GM23338 (cell line): ENCODE data around the gene TNFAIP8L2. TPM values are rescaled to one million over a fixed set of nuclear protein-coding genes. Genes with fewer than 3 reads are reported as not detected.
"Not testable (repeated sequence)": the region's sequence is repeated elsewhere in the genome, so short reads cannot be mapped to it uniquely, and the experiment has no call there.

ENCODE experiments used
- ATAC-seq: fragments of 200-7000 bp; cut with Tn5 transposase; 3 replicates; pipeline ENCODE4 v1.9.1; 2020
- DNase-seq: peaks from one replicate; pipeline ENCODE4 v3.0.0-alpha.2; 2015; ENCODE audit warnings: low spot score
- H2AFZ ChIP-seq: fragments of 200-600 bp; sonication (generic); 2 replicates; pipeline ENCODE4 v1.8.0; 2016; ENCODE audit warnings: antibody characterized with exemption, mild to moderate bottlenecking, moderate library complexity
- H3F3A ChIP-seq: fragments of 200-600 bp; sonication (generic); replicated peaks from 2 replicates; pipeline ENCODE4 v1.8.0; 2017; ENCODE audit warnings: antibody characterized with exemption, mixed run types, low read depth
- H3K27ac ChIP-seq: fragments of 200-600 bp; sonication (generic); 2 replicates; pipeline ENCODE4 v1.6.1; 2016; ENCODE audit warnings: low read depth
- H3K27me3 ChIP-seq: fragments of 200-600 bp; sonication (generic); 2 replicates; pipeline ENCODE4 v1.8.0; 2016; ENCODE audit warnings: mild to moderate bottlenecking, mixed run types, moderate library complexity; ENCODE audit not compliant: insufficient read depth
- H3K36me3 ChIP-seq: fragments of 200-600 bp; sonication (generic); 2 replicates; pipeline ENCODE4 v1.8.0; 2016; ENCODE audit warnings: mild to moderate bottlenecking; ENCODE audit not compliant: insufficient read depth
- H3K4me1 ChIP-seq: fragments of 200-600 bp; sonication (generic); 2 replicates; pipeline ENCODE4 v1.8.0; 2016; ENCODE audit warnings: mild to moderate bottlenecking, moderate library complexity; ENCODE audit not compliant: insufficient read depth
- H3K4me2 ChIP-seq: fragments of 200-600 bp; sonication (generic); 2 replicates; pipeline ENCODE4 v1.7.1; 2017; ENCODE audit warnings: mixed run types
- H3K4me3 ChIP-seq: fragments of 200-600 bp; sonication (generic); 2 replicates; pipeline ENCODE4 v1.6.1; 2016; ENCODE audit warnings: mixed run types
- H3K79me2 ChIP-seq: fragments of 200-600 bp; sonication (generic); replicated peaks from 2 replicates; pipeline ENCODE4 v1.8.0; 2017; ENCODE audit warnings: mild to moderate bottlenecking; ENCODE audit not compliant: insufficient read depth
- H3K9me2 ChIP-seq: fragments of 200-600 bp; sonication (generic); 2 replicates; pipeline ENCODE4 v1.8.0; 2017; ENCODE audit not compliant: insufficient read depth
- H4K20me1 ChIP-seq: fragments of 200-600 bp; sonication (generic); replicated peaks from 2 replicates; pipeline ENCODE4 v1.8.0; 2017; ENCODE audit warnings: mild to moderate bottlenecking; ENCODE audit not compliant: insufficient read depth
- H3K27ac Mint-ChIP-seq: 2 replicates; pipeline ENCODE4 v1.8.0; 2020; ENCODE audit warnings: inconsistent platforms, mild to moderate bottlenecking, moderate library complexity, mixed read lengths
- H3K27me3 Mint-ChIP-seq: 3 replicates; pipeline ENCODE4 v1.8.0; 2022; ENCODE audit warnings: low read depth, mild to moderate bottlenecking, moderate library complexity, mixed read lengths, inconsistent platforms; ENCODE audit not compliant: insufficient read depth, poor library complexity
- H3K36me3 Mint-ChIP-seq: 3 replicates; pipeline ENCODE4 v1.8.0; 2021; ENCODE audit warnings: low read depth, mild to moderate bottlenecking, inconsistent platforms, moderate library complexity, mixed read lengths
- H3K4me1 Mint-ChIP-seq: 3 replicates; pipeline ENCODE4 v1.8.0; 2020; ENCODE audit warnings: mild to moderate bottlenecking, inconsistent platforms, mixed read lengths
- H3K4me3 Mint-ChIP-seq: 3 replicates; pipeline ENCODE4 v1.8.0; 2021; ENCODE audit warnings: moderate library complexity, mild to moderate bottlenecking, inconsistent platforms, mixed read lengths
- H3K9me3 Mint-ChIP-seq: 3 replicates; pipeline ENCODE4 v1.8.0; 2020; ENCODE audit warnings: moderate library complexity, mild to moderate bottlenecking, inconsistent platforms, mixed read lengths
- EZH2phosphoT487 ChIP-seq: fragments of 200-600 bp; sonication (generic); IDR thresholded peaks from one replicate; pipeline ENCODE4 v1.8.1; 2018; ENCODE audit warnings: antibody characterized with exemption; ENCODE audit not compliant: unreplicated experiment
- NANOG ChIP-seq: IDR thresholded peaks from 2 replicates; pipeline ENCODE4 v1.6.1; 2016; ENCODE audit warnings: antibody characterized with exemption, borderline replicate concordance
- POLR2AphosphoS5 ChIP-seq: IDR thresholded peaks from 2 replicates; pipeline ENCODE4 v1.6.1; 2016; ENCODE audit warnings: antibody characterized with exemption, low read depth
- REST ChIP-seq: IDR thresholded peaks from one replicate; pipeline ENCODE4 v1.6.1; 2018; ENCODE audit warnings: antibody characterized with exemption; ENCODE audit not compliant: unreplicated experiment
- polyA plus RNA-seq: library from polyadenylated mRNA; unstranded; fragments of >200 nt; fragmentation: Nextera tagmentation; extraction: Ambion mirVana; gene quantifications from 2 replicates; pipeline ENCODE4 v1.2.1, GENCODE V29; 2016
- total RNA-seq: library from RNA; depleted of rRNA; stranded (reverse); fragments of >200 nt; shearing (Covaris generic); gene quantifications from 2 replicates; pipeline ENCODE4 v1.2.3, GENCODE V29; 2014

The TNFAIP8L2 gene
- total and polyA plus RNA-seq, 2 experiments from 2014 or later: 0.40 TPM; not detected in 1

GRCh38 chr1:151198254-151199127, 42.0 kb downstream of the TNFAIP8L2 start, which contains the start of gene PIP5K1A:
Gene PIP5K1A, plus strand, starts transcription at chr1:151198552. Its CDS starts 445 bp downstream, at chr1:151198997.
- Mint-ChIP-seq H3K36me3 (peaks cover 25% of the 10 kb centered on the region), H3K4me3 (peak within 1 kb of the TSS; percentile 96), H3K9me3 (no peaks in the 10 kb centered on the region), H3K4me1 (peaks cover 16% of the 10 kb centered on the region; the same call in 2 of the 3 replicates), H3K27ac (peak within 1 kb of the TSS; percentile 98), H3K27me3 (peaks cover 11% of the 10 kb centered on the region)
- Histone ChIP-seq H3K4me1 (peaks cover 6% of the 10 kb centered on the region), H2AFZ (peak within 1 kb of the TSS; percentile 95), H3K4me2 (peak within 1 kb of the TSS; percentile 84), H3K79me2 (peaks cover 50% of the 10 kb centered on the region), H3K27me3 (no peaks in the 10 kb centered on the region), H3K36me3 (peaks cover 10% of the 10 kb centered on the region), H3K9me2 (no peaks in the 10 kb centered on the region), H3K4me3 (peak within 1 kb of the TSS; percentile 100), H3K27ac (peak within 1 kb of the TSS; percentile 88), H3F3A (0 out of 2 replicates have a peak, but pooled peaks cover 7% of the 10 kb centered on the region), H4K20me1 (peaks cover 33% of the 10 kb centered on the region)
- peak; percentile 81 for ATAC-seq
- TF ChIP-seq POLR2AphosphoS5 (peak; percentile 93), NANOG (no peak)
- DNase-seq: peak; percentile 98

GRCh38 chr1:151199873-151200581, 43.6 kb downstream of the TNFAIP8L2 start:
- Histone ChIP-seq H3K79me2 (peaks cover 66% of the 10 kb centered on the region), H3K27ac (peak overlapping the region; percentile 88), H3K9me2 (no peaks in the 10 kb centered on the region), H3F3A (0 out of 2 replicates have a peak, but pooled peaks cover 7% of the 10 kb centered on the region), H4K20me1 (peaks cover 46% of the 10 kb centered on the region), H3K27me3 (no peaks in the 10 kb centered on the region), H3K4me1 (peaks cover 6% of the 10 kb centered on the region), H3K4me3 (peak overlapping the region; percentile 100), H2AFZ (no peak overlapping the region), H3K36me3 (peaks cover 10% of the 10 kb centered on the region), H3K4me2 (peak overlapping the region; percentile 84)
- TF ChIP-seq REST: no peak
- no peak for TF ChIP-seq EZH2phosphoT487
- H3K36me3 Mint-ChIP-seq: peaks cover 33% of the 10 kb centered on the region
- H3K4me3 Mint-ChIP-seq: peak overlapping the region; percentile 96
- H3K27ac Mint-ChIP-seq: peak overlapping the region; percentile 98
- peaks cover 11% of the 10 kb centered on the region for H3K27me3 Mint-ChIP-seq
- DNase-seq (peak; percentile 11), ATAC-seq (no peak)
- H3K4me1 Mint-ChIP-seq: peaks cover 16% of the 10 kb centered on the region; the same call in 2 of the 3 replicates
- no peaks in the 10 kb centered on the region for H3K9me3 Mint-ChIP-seq

- H3K9me3 Mint-ChIP-seq, H3K4me3 ChIP-seq, DNase-seq, H3F3A ChIP-seq, H3K4me1 Mint-ChIP-seq, H3K27me3 ChIP-seq, ATAC-seq, H3K4me2 ChIP-seq, H3K27ac Mint-ChIP-seq, H2AFZ ChIP-seq, H3K4me3 Mint-ChIP-seq, H3K4me1 ChIP-seq, H3K9me2 ChIP-seq, H3K27me3 Mint-ChIP-seq: not testable (repeated sequence)
- Histone ChIP-seq H3K79me2 (peaks cover 100% of the 10 kb centered on the region), H3K36me3 (peaks cover 19% of the 10 kb centered on the region), H3K27ac (0 out of 2 replicates have a peak overlapping the region, but pooled peaks have one; percentile 39), H4K20me1 (peaks cover 61% of the 10 kb centered on the region)
- peaks cover 57% of the 10 kb centered on the region for H3K36me3 Mint-ChIP-seq
Observed at GRCh38 chr1:151205381-151205965, 49.0 kb downstream of the TNFAIP8L2 start.
